Measurements from ENCODE around the gene GNG13. TPM values are rescaled to one million over a fixed set of nuclear protein-coding genes. Genes with fewer than 3 reads are reported as not detected.

GNG13 gene
- total and polyA plus RNA-seq, 2 experiments from 2014 or later: 0.29 TPM; not detected in 1

- H3K27ac ChIP-seq (ENCODE audit: low read depth): no peak overlapping the region
- no peaks in the 10 kb centered on the region for H3K4me1 ChIP-seq (ENCODE audit: insufficient read depth)
- no peak for DNase-seq (ENCODE audit: low spot score)
- no peaks in the 10 kb centered on the region for H4K20me1 ChIP-seq (replicated peaks; ENCODE audit: insufficient read depth)
- no peaks in the 10 kb centered on the region for H3K9me2 ChIP-seq (ENCODE audit: insufficient read depth)
- Mint-ChIP-seq H3K27ac (no peak overlapping the region), H3K4me1 (no peaks in the 10 kb centered on the region), H3K27me3 (ENCODE audit: insufficient read depth, low read depth, poor library complexity) (peaks cover 13% of the 10 kb centered on the region), H3K36me3 (ENCODE audit: low read depth) (no peaks in the 10 kb centered on the region), H3K4me3 (no peak overlapping the region; the same call in 2 of the 3 replicates), H3K9me3 (no peaks in the 10 kb centered on the region)
- H2AFZ ChIP-seq: no peak overlapping the region
- H3K4me2 ChIP-seq: no peak overlapping the region
- ATAC-seq: no peak
- no peak for TF ChIP-seq ZNF462 (CRISPR knock-in tag; IDR thresholded peaks at IDR 0.05)
- TF ChIP-seq EZH2phosphoT487 (IDR thresholded peaks at IDR 0.05; ENCODE audit: unreplicated experiment): no peak
- TF ChIP-seq STAT1 (IDR thresholded peaks at IDR 0.05; ENCODE audit: unreplicated experiment): no peak
- no peak for TF ChIP-seq REST (IDR thresholded peaks at IDR 0.05; ENCODE audit: unreplicated experiment)
- TF ChIP-seq CTCF (conservative IDR thresholded peaks at IDR 0.05; ENCODE audit: low read depth in 2 of 2): no peak
- no peak for TF ChIP-seq NANOG (IDR thresholded peaks at IDR 0.05; ENCODE audit: borderline replicate concordance)
- TF ChIP-seq POLR2AphosphoS5 (IDR thresholded peaks at IDR 0.05; ENCODE audit: low read depth): no peak
- no peak for TF ChIP-seq ETS1 (IDR thresholded peaks at IDR 0.05)
- no peak for TF ChIP-seq JUNB (IDR thresholded peaks at IDR 0.05; ENCODE audit: unreplicated experiment)
- TF ChIP-seq CREB1 (CRISPR knock-in tag; IDR thresholded peaks at IDR 0.05; ENCODE audit: low read depth): no peak
- H3K36me3 ChIP-seq (ENCODE audit: insufficient read depth): no peaks in the 10 kb centered on the region
- H3K4me3 ChIP-seq: no peak overlapping the region
- H3K27me3 ChIP-seq (ENCODE audit: insufficient read depth): no peaks in the 10 kb centered on the region
- peaks cover 3% of the 10 kb centered on the region; the same call in 1 of the 2 replicates for H3F3A ChIP-seq (replicated peaks; ENCODE audit: low read depth)
- no peaks in the 10 kb centered on the region for H3K79me2 ChIP-seq (replicated peaks; ENCODE audit: insufficient read depth)
These were observed 20.2 kb downstream of the GNG13 start for GRCh38 chr16:780296-780695.
